ENCODE measurements around the gene HM13.

The HM13 gene

DNA sequence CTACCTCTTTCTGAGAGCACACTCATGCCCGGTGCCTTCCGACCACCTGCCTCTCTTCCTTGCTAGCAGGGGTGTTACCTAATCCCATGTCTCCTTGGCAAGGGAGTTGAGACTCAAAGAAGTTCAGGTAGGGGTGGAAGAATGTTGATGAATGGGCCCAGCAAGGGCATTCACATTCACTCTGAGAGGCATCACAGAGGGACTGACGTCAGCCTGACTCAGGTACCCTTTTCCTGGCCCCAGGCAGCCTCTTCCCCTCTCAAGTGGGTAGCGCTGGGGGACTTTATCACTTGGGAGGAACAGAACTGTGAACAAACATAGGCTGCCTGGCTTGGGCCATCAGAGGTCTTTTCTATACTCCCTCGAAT, 35.3 kb downstream of the HM13 start:
- TF ChIP-seq, protein P1, sequence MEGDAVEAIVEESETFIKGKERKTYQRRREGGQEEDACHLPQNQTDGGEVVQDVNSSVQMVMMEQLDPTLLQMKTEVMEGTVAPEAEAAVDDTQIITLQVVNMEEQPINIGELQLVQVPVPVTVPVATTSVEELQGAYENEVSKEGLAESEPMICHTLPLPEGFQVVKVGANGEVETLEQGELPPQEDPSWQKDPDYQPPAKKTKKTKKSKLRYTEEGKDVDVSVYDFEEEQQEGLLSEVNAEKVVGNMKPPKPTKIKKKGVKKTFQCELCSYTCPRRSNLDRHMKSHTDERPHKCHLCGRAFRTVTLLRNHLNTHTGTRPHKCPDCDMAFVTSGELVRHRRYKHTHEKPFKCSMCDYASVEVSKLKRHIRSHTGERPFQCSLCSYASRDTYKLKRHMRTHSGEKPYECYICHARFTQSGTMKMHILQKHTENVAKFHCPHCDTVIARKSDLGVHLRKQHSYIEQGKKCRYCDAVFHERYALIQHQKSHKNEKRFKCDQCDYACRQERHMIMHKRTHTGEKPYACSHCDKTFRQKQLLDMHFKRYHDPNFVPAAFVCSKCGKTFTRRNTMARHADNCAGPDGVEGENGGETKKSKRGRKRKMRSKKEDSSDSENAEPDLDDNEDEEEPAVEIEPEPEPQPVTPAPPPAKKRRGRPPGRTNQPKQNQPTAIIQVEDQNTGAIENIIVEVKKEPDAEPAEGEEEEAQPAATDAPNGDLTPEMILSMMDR (IDR thresholded peaks at IDR 0.05): no peak
- DNase-seq (ENCODE audit: low spot score): no peak
- Histone ChIP-seq H3K4me3 (no peak overlapping the region), H3K27ac (no peak overlapping the region)

DNA sequence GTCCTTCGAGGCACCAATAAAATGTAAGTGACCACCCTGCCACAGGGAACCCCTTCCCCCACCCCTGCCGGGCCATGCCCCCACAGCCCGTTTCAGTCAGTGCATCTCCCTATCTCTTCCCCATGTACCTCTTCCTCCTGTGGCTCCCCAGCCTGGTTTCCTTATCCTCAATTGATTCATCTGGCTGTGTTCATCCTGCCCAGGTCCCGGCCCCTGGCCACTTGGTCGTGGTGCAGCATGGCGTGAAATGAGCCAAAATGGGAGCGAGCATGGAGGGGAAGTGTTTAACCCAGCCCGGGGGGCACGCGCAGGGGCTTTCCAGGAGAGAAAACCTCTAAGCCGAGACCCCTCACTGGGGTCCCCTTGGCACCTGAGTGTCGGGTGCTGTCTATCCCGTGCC, 35.9 kb downstream of the HM13 start:
- TF ChIP-seq, protein P1 (IDR thresholded peaks at IDR 0.05): no peak
- DNase-seq (ENCODE audit: low spot score): no peak
- no peak overlapping the region for H3K27ac ChIP-seq
- H3K4me3 ChIP-seq: no peak overlapping the region

DNA sequence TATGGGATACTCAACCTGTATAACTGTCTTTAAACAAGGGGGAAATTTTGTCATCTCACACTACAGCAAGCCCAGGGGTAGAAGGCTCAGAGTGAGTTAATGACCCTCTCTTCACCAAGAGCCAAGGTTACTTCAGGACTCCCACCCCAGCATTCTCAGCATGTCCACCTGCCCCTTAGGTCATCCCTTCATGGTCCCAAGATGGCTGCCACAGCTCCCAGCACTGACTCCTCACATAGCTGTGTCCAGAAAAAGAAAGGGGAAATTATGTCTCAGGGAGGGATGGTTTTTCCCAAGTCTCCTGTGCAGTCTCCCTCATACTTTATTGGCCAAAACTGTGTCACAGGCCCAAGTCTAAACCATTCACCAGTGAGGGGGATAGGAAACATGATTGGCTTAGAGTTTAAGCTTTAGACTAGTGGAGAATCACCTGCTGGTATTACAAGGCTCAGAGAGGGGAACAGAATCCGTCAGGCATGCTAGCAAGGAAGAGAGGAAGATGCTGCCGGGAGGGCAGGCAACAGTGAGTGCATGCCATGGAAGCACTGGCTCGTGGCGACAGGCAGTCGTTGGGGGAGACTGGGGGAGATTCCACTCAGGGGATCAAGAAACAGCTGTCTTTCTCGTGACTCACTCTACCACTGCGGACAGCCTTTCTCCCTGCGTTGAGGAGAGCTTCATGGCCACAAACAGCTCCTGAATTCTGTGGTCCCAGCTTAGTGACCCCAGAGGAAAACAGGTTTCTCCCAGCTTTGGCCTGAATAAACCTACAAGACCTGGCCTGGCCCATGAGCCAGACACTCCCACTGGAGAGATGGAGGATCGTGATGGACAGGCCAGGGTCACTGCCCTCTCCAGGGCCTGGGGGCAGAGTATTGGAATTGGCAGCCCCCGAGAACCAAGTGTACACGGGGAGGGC, 37.2 kb downstream of the HM13 start:
- Histone ChIP-seq H3K27ac (no peak overlapping the region), H3K4me3 (no peak overlapping the region)
- no peak for DNase-seq (ENCODE audit: low spot score)
- TF ChIP-seq, protein P1 (IDR thresholded peaks at IDR 0.05): no peak

DNA sequence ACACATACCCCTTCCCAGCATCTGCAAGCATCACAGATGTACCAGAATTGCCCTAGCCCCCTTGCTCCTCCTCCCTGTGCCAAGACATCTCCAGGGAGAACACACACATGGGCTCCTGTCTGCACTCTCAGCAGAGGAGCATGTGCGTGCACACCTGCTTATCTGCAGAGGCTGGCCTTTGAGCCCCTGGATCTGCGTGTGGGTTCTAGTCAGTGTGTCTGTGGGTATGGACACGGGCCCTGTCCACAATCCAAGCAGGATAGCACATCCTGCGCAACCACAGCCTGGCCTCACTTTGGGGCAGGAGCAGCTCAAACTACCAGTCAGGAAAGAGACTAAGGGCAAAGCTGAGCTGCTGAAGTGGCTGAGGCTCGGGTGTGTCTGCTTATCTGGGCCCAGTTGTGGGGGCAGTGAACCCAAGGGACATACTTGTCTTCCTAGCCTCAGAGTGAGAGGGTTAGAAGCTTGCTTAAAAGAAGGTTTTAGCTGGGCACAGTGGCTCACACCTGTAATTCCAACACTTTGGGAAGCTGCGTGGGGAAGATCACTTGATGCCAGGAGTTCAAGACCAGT, 41.0 kb downstream of the HM13 start:
- TF ChIP-seq, protein P1 (IDR thresholded peaks at IDR 0.05): no peak
- DNase-seq (ENCODE audit: low spot score): no peak
- Histone ChIP-seq H3K27ac (no peak overlapping the region), H3K4me3 (no peak overlapping the region)

DNA sequence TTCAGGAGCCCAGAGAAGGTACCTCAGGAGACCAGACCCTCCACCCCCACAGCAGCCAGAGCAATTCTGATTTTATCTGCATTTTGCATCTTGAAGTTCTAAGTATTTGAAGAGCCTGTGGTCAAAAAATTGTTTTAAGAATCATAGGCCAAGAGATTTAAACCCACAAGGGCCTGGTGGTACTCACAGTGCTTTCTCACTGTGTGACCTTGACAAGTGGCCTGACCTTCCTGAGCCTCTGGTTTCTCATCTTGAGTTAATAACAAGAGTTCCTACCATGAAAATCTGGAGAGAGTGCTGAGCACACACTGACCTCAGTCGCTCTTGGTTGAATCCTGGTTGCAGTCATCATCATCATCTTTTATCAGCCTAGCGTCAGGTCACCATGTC, 45.5 kb downstream of the HM13 start:
- Histone ChIP-seq H3K27ac (peak overlapping the region; percentile 75 to 83), H3K4me3 (no peak overlapping the region)
- TF ChIP-seq, protein P1 (IDR thresholded peaks at IDR 0.05): no peak
- no peak for DNase-seq (ENCODE audit: low spot score)

DNA sequence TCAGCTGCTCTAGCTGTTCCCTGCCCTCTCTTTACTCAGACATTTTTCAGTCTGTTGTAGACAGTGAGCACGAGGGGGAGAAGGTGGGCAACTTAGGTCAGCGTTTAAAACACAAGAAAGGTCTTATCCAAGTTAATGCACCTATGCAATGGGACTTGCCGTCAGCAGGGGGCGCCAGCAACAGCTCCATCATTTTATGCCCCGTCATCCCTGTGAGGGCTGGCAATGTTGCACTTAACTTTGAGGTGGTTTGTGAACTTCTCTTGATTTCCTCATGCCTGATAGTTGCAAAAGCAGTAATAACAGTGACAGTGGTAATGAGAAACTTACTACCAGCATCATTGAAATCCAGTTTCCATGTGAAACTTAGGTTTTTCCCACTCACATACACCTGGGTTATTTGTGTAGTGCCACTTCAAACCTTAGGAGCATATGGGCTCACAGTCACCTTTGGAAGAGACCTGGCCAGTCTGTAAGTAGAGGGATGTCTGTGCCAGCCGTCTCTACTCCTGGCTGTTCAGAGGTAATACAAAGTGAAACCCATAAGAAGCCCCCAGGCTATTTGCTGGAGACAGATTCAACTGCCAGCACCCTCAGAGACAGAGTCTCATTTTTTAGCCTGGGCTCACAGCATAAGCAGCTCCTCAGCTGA, 46.0 kb downstream of the HM13 start:
- peak; percentile 86 for DNase-seq (ENCODE audit: low spot score)
- peak overlapping the region; percentile 75 to 83 for H3K27ac ChIP-seq
- no peak overlapping the region for H3K4me3 ChIP-seq
- TF ChIP-seq, protein P1 (IDR thresholded peaks at IDR 0.05): peak; percentile 79

All from coronary artery (tissue), 2 donors.